Measurements from ENCODE around the gene ACSL6. TPM values are rescaled to one million over a fixed set of nuclear protein-coding genes. Genes with fewer than 3 reads are reported as not detected.

ACSL6 gene
- total RNA-seq, 4 donors from 2014 or later = 0.22 to 3.3 (median 0.81) TPM

- DNase-seq (ENCODE audit: low spot score in 2 of 2) = no peak
These were observed 2.3 kb upstream of the ACSL6 start for GRCh38 chr5:132013711-132014110.

GRCh38 chr5:132013006-132013689 lies 1.7 kb upstream of the ACSL6 start:
- no peak for DNase-seq (ENCODE audit: low spot score in 2 of 2)
- TF ChIP-seq EP300 (IDR thresholded peaks at IDR 0.05) (no peak), CTCF (IDR thresholded peaks at IDR 0.05) (no peak), POLR2A (IDR thresholded peaks at IDR 0.05) (no peak)
- peaks cover 0 to 17% (median 5%) of the 10 kb centered on the region in 4 donors for H3K4me1 ChIP-seq
- no peak overlapping the region for H3K27ac ChIP-seq
- no peaks in the 10 kb centered on the region for H3K36me3 ChIP-seq
- H3K27me3 ChIP-seq = peaks cover 0 to 44% of the 10 kb centered on the region in 2 donors
- H3K9me3 ChIP-seq = no peaks in the 10 kb centered on the region
- 61 to 64% methylated on average over 5 of the region's 5 CpGs for WGBS, 2 donors
- no peak overlapping the region for H3K4me3 ChIP-seq

More at GRCh38 chr5:132013711-132014110, 2.3 kb upstream of the ACSL6 start:
- Histone ChIP-seq H3K4me3 (no peak overlapping the region), H3K9me3 (no peaks in the 10 kb centered on the region), H3K4me1 (peaks cover 0 to 17% (median 5%) of the 10 kb centered on the region in 4 donors), H3K36me3 (no peaks in the 10 kb centered on the region), H3K27ac (no peak overlapping the region), H3K27me3 (peaks cover 0 to 44% of the 10 kb centered on the region in 2 donors)
- 86 to 90% methylated on average over 2 of the region's 2 CpGs for WGBS, 2 donors
- TF ChIP-seq POLR2A (IDR thresholded peaks at IDR 0.05) = no peak
- no peak for TF ChIP-seq CTCF (IDR thresholded peaks at IDR 0.05)

GRCh38 chr5:132012371-132013005 lies 1.0 kb upstream of the ACSL6 start:
- no peaks in the 10 kb centered on the region for H3K36me3 ChIP-seq
- H3K27ac ChIP-seq = no peak overlapping the region
- DNase-seq (ENCODE audit: low spot score in 2 of 2) = no peak
- H3K9me3 ChIP-seq = no peaks in the 10 kb centered on the region
- 29 to 34% methylated on average over 7 of the region's 7 CpGs for WGBS, 2 donors
- TF ChIP-seq CTCF (IDR thresholded peaks at IDR 0.05) (no peak), EP300 (IDR thresholded peaks at IDR 0.05) (no peak), POLR2A (IDR thresholded peaks at IDR 0.05) (no peak)
- H3K27me3 ChIP-seq = peaks cover 0 to 44% of the 10 kb centered on the region in 2 donors
- no peak overlapping the region for H3K4me3 ChIP-seq
- H3K4me1 ChIP-seq = peaks cover 0 to 17% (median 6%) of the 10 kb centered on the region in 4 donors

GRCh38 chr5:132010989-132011621 lies 353 bp downstream of the ACSL6 start:
- peak overlapping the region; percentile 29 to 64 (median 51) for H3K4me3 ChIP-seq
- peaks cover 0 to 17% (median 7%) of the 10 kb centered on the region in 4 donors for H3K4me1 ChIP-seq
- no peaks in the 10 kb centered on the region for H3K36me3 ChIP-seq
- H3K9me3 ChIP-seq = no peaks in the 10 kb centered on the region
- 6 to 15% methylated on average over 8 to 23 of the region's 46 CpGs for WGBS, 2 donors
- DNase-seq (ENCODE audit: low spot score in 2 of 2) = no peak
- no peak overlapping the region for H3K27ac ChIP-seq
- peaks cover 0 to 36% of the 10 kb centered on the region in 2 donors for H3K27me3 ChIP-seq
- TF ChIP-seq POLR2A (IDR thresholded peaks at IDR 0.05) (no peak), CTCF (IDR thresholded peaks at IDR 0.05) (no peak), EP300 (IDR thresholded peaks at IDR 0.05) (no peak)

- WGBS, 2 donors = 46 to 71% methylated on average over 6 of the region's 6 CpGs
- Histone ChIP-seq H3K27me3 (peaks cover 0 to 36% of the 10 kb centered on the region in 2 donors), H3K9me3 (no peaks in the 10 kb centered on the region), H3K4me3 (no peak overlapping the region), H3K4me1 (peaks cover 0 to 17% (median 7%) of the 10 kb centered on the region in 4 donors), H3K27ac (no peak overlapping the region), H3K36me3 (no peaks in the 10 kb centered on the region)
- no peak for DNase-seq (ENCODE audit: low spot score in 2 of 2)
- TF ChIP-seq EP300 (IDR thresholded peaks at IDR 0.05) (no peak), CTCF (IDR thresholded peaks at IDR 0.05) (no peak), POLR2A (IDR thresholded peaks at IDR 0.05) (no peak)
These were observed 841 bp downstream of the ACSL6 start for GRCh38 chr5:132010645-132010988.
